ENCODE results near the gene SNX9. TPM values are rescaled to one million over a fixed set of nuclear protein-coding genes. Genes with fewer than 3 reads are reported as not detected.

SNX9 gene
- total RNA-seq, 2 donors from 2014 or later = 87.2 to 90.8 TPM

GRCh38 chr6:157911278-157911677, 88.2 kb downstream of the SNX9 start:
- no peak for TF ChIP-seq CTCF (IDR thresholded peaks at IDR 0.05)
- ATAC-seq (ENCODE audit: insufficient number of reproducible peaks, low FRiP score, low read depth) (no peak), DNase-seq (ENCODE audit: low spot score) (no peak)
- H3K9me3 ChIP-seq = no peaks in the 10 kb centered on the region
- no peaks in the 10 kb centered on the region for H3K27me3 ChIP-seq (replicated peaks; ENCODE audit: insufficient read depth)
- peaks cover 11 to 17% of the 10 kb centered on the region in 2 donors for H3K4me1 ChIP-seq (ENCODE audit: control insufficient read depth in 1 of 2, low read depth in 2 of 2)
- H3K36me3 ChIP-seq = peaks cover 21% of the 10 kb centered on the region
- no peak overlapping the region for H3K4me3 ChIP-seq
- H3K27ac ChIP-seq = peak overlapping the region in 1 of 2 donors; percentile 51

GRCh38 chr6:157911786-157912185, 88.7 kb downstream of the SNX9 start:
- Histone ChIP-seq H3K9me3 (no peaks in the 10 kb centered on the region), H3K27me3 (replicated peaks; ENCODE audit: insufficient read depth) (no peaks in the 10 kb centered on the region), H3K27ac (peak overlapping the region; percentile 27 to 50), H3K36me3 (peaks cover 21% of the 10 kb centered on the region), H3K4me1 (ENCODE audit: control insufficient read depth in 1 of 2, low read depth in 2 of 2) (peaks cover 11 to 17% of the 10 kb centered on the region in 2 donors), H3K4me3 (no peak overlapping the region)
- no peak for TF ChIP-seq CTCF (IDR thresholded peaks at IDR 0.05)
- no peak for DNase-seq (ENCODE audit: low spot score)
- no peak for ATAC-seq (ENCODE audit: insufficient number of reproducible peaks, low FRiP score, low read depth)

- H3K27me3 ChIP-seq (replicated peaks; ENCODE audit: insufficient read depth) = no peaks in the 10 kb centered on the region
- H3K4me1 ChIP-seq (ENCODE audit: control insufficient read depth in 1 of 2, low read depth in 2 of 2) = peaks cover 11 to 17% of the 10 kb centered on the region in 2 donors
- DNase-seq (ENCODE audit: low spot score) (no peak), ATAC-seq (ENCODE audit: insufficient number of reproducible peaks, low FRiP score, low read depth) (no peak)
- peaks cover 21% of the 10 kb centered on the region for H3K36me3 ChIP-seq
- H3K27ac ChIP-seq = peak overlapping the region in 1 of 2 donors; percentile 50
- TF ChIP-seq CTCF (IDR thresholded peaks at IDR 0.05) = no peak
- H3K4me3 ChIP-seq = no peak overlapping the region
- H3K9me3 ChIP-seq = no peaks in the 10 kb centered on the region
Observed at GRCh38 chr6:157912326-157912725, 89.3 kb downstream of the SNX9 start.

GRCh38 chr6:157921685-157922367, 98.8 kb downstream of the SNX9 start:
- no peak for ATAC-seq (ENCODE audit: insufficient number of reproducible peaks, low FRiP score, low read depth)
- DNase-seq (ENCODE audit: low spot score) = no peak
- no peak overlapping the region for H3K4me3 ChIP-seq
- H3K9me3 ChIP-seq = peaks cover 3% of the 10 kb centered on the region
- no peaks in the 10 kb centered on the region for H3K27me3 ChIP-seq (replicated peaks; ENCODE audit: insufficient read depth)
- H3K27ac ChIP-seq = no peak overlapping the region
- no peak for TF ChIP-seq CTCF (IDR thresholded peaks at IDR 0.05)
- H3K36me3 ChIP-seq = peaks cover 4% of the 10 kb centered on the region
- no peaks in the 10 kb centered on the region for H3K4me1 ChIP-seq (ENCODE audit: control insufficient read depth in 1 of 2, low read depth in 2 of 2)

- DNase-seq (ENCODE audit: low spot score) (no peak), ATAC-seq (ENCODE audit: insufficient number of reproducible peaks, low FRiP score, low read depth) (no peak)
- Histone ChIP-seq H3K27me3 (replicated peaks; ENCODE audit: insufficient read depth) (no peaks in the 10 kb centered on the region), H3K27ac (no peak overlapping the region), H3K36me3 (peaks cover 35% of the 10 kb centered on the region), H3K4me1 (ENCODE audit: control insufficient read depth in 1 of 2, low read depth in 2 of 2) (no peaks in the 10 kb centered on the region), H3K4me3 (no peak overlapping the region), H3K9me3 (no peaks in the 10 kb centered on the region)
- TF ChIP-seq CTCF (IDR thresholded peaks at IDR 0.05) = no peak
Observed at GRCh38 chr6:157925771-157926170, 102.7 kb downstream of the SNX9 start.
